ENCODE measurements around the gene ZNF121.
A peak's percentile ranks its signal among the peaks of the same experiment; 100 is the strongest.

ZNF121 gene

DNA sequence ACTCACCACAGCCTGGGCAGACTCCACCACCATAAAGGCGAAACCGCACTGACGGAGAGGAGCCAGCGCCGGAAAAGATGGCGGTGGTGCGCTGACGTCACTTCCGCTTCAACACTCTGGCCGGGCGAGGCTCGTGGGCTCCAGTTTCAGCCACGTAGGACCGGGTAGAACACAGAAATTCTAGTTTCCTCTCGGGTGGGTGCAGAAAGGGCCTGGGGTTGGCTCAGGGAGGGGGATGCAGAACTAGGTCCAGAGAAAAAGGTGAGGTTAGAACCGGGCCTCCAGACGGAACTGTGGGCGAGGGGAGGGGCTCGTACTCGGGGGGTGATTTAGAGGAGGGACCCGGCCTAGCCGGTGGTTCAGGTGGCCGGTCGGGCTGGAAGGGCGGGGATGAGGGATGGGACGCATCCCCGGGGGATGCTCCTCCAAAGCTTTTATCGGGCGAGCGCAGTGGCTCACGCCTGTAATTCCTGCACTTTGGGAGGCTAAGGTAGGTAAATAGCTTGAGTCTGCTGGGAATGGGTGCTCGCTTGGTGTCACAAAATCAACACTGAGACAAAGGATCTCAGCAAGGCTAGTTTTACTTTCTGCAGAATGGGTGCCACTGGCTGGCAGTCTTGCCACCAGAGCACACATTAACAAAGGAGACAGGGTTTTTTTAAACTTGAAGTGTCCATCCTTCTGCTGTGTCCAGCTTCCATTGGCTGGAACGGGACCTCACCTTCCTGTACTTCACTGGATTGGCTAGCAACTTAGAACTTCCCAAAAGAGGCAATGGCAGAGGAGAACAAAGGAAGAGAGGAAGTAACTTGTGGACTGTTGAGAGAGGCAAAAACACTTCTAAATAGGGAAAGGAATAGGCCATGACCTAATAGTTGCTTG is 37.1 kb upstream of the ZNF121 start, which contains the start of gene ZNF561:
Gene ZNF561, minus strand, starts transcription at position 77 of the 882 bp plus-strand sequence. CDS start 1,776 bp downstream, outside the sequence.
- no peaks in the 10 kb centered on the region for H3K27me3 ChIP-seq (ENCODE audit: insufficient read depth, low read length)
- H3K79me2 ChIP-seq (ENCODE audit: insufficient read depth, low read length): peaks cover 9% of the 10 kb centered on the region; the same call in 1 of the 2 replicates
- TF ChIP-seq CTCF (IDR thresholded peaks at IDR 0.05; ENCODE audit: low read length) (no peak), EZH2 (IDR thresholded peaks at IDR 0.05; ENCODE audit: borderline replicate concordance, low read length) (no peak)
- H3K4me3 ChIP-seq (ENCODE audit: low read depth, low read length, poor library complexity, severe bottlenecking): peak within 1 kb of the TSS; percentile 73
- H3K9me3 ChIP-seq (ENCODE audit: low read length): no peaks in the 10 kb centered on the region; the same call in 1 of the 2 replicates
- no peaks in the 10 kb centered on the region for H4K20me1 ChIP-seq (ENCODE audit: insufficient read depth, low read length)
- H3K9ac ChIP-seq (ENCODE audit: low read length): peak within 1 kb of the TSS; percentile 80
- H2AFZ ChIP-seq (ENCODE audit: low read length): 0 out of 2 replicates have a peak within 1 kb of the TSS, but pooled peaks have one; percentile 31
- H3F3A ChIP-seq (ENCODE audit: insufficient read depth, low read length): no peaks in the 10 kb centered on the region
- no peaks in the 10 kb centered on the region for H3K9me2 ChIP-seq (ENCODE audit: low read depth, low read length)
- H3K4me1 ChIP-seq (ENCODE audit: insufficient read depth, low read length, severe bottlenecking): peaks cover 14% of the 10 kb centered on the region
- peak within 1 kb of the TSS; percentile 68 for H3K4me2 ChIP-seq (ENCODE audit: low read length)
- peaks cover 32% of the 10 kb centered on the region for H3K36me3 ChIP-seq (ENCODE audit: insufficient read depth, low read length)
- peak within 1 kb of the TSS; percentile 81 for H3K27ac ChIP-seq (ENCODE audit: low read depth, low read length, poor library complexity, severe bottlenecking)

DNA sequence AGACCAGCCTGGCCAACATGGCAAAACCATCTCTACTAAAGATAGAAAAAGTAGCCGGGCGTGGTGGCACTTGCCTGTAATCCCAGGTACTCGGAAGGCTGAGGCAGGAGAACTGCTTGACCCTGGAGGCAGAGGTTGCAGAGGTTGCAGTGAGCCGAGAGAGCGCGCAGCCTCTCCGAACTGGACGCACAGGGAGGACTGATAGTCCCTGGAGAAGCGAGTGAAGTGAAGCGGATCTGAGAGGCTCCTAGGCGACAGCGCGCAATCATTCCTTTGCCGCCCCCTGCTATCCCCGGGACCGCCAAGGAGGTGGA is 36.5 kb upstream of the ZNF121 start:
- Histone ChIP-seq H3K9me3 (ENCODE audit: low read length) (no peaks in the 10 kb centered on the region; the same call in 1 of the 2 replicates), H3K4me2 (ENCODE audit: low read length) (peak overlapping the region; percentile 68), H3K27ac (ENCODE audit: low read depth, low read length, poor library complexity, severe bottlenecking) (peak overlapping the region; percentile 81), H2AFZ (ENCODE audit: low read length) (no peak overlapping the region), H3K9me2 (ENCODE audit: low read depth, low read length) (no peaks in the 10 kb centered on the region), H3K4me3 (ENCODE audit: low read depth, low read length, poor library complexity, severe bottlenecking) (peak overlapping the region; percentile 73), H3K36me3 (ENCODE audit: insufficient read depth, low read length) (peaks cover 38% of the 10 kb centered on the region), H3K9ac (ENCODE audit: low read length) (peak overlapping the region; percentile 80), H3F3A (ENCODE audit: insufficient read depth, low read length) (no peaks in the 10 kb centered on the region), H3K79me2 (ENCODE audit: insufficient read depth, low read length) (peaks cover 9% of the 10 kb centered on the region; the same call in 1 of the 2 replicates), H3K27me3 (ENCODE audit: insufficient read depth, low read length) (no peaks in the 10 kb centered on the region), H3K4me1 (ENCODE audit: insufficient read depth, low read length, severe bottlenecking) (peaks cover 14% of the 10 kb centered on the region), H4K20me1 (ENCODE audit: insufficient read depth, low read length) (no peaks in the 10 kb centered on the region)
- TF ChIP-seq EZH2 (IDR thresholded peaks at IDR 0.05; ENCODE audit: borderline replicate concordance, low read length) (no peak), CTCF (IDR thresholded peaks at IDR 0.05; ENCODE audit: low read length) (no peak)

DNA sequence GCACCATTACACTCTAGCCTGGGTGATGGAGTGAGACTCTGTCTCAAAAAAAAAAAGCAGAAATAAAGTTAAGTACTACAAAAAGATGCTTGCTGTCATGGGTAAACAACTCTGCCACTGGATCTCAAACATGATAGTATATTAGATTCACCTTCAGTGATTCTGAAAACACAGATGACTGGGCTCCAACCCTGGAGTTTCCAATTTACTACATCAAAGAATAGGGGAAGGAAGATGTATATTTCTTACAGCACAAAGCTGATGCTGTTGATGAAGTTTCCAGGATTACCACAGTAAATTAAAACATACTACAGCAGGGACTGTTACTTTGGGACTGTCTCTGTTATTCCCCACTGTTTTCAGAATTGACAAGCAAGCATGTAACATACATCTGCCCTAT is 31.5 kb upstream of the ZNF121 start:
- no peaks in the 10 kb centered on the region for H3K27me3 ChIP-seq (ENCODE audit: insufficient read depth, low read length)
- H4K20me1 ChIP-seq (ENCODE audit: insufficient read depth, low read length): no peaks in the 10 kb centered on the region
- H3K4me1 ChIP-seq (ENCODE audit: insufficient read depth, low read length, severe bottlenecking): peaks cover 8% of the 10 kb centered on the region
- H3K9me3 ChIP-seq (ENCODE audit: low read length): peaks cover 6% of the 10 kb centered on the region
- H3F3A ChIP-seq (ENCODE audit: insufficient read depth, low read length): no peaks in the 10 kb centered on the region
- peaks cover 9% of the 10 kb centered on the region; the same call in 1 of the 2 replicates for H3K79me2 ChIP-seq (ENCODE audit: insufficient read depth, low read length)
- no peak overlapping the region for H3K4me3 ChIP-seq (ENCODE audit: low read depth, low read length, poor library complexity, severe bottlenecking)
- TF ChIP-seq EZH2 (IDR thresholded peaks at IDR 0.05; ENCODE audit: borderline replicate concordance, low read length) (no peak), CTCF (IDR thresholded peaks at IDR 0.05; ENCODE audit: low read length) (no peak)
- H3K36me3 ChIP-seq (ENCODE audit: insufficient read depth, low read length): peaks cover 87% of the 10 kb centered on the region
- no peak overlapping the region for H3K9ac ChIP-seq (ENCODE audit: low read length)
- no peaks in the 10 kb centered on the region for H3K9me2 ChIP-seq (ENCODE audit: low read depth, low read length)
- H3K27ac ChIP-seq (ENCODE audit: low read depth, low read length, poor library complexity, severe bottlenecking): no peak overlapping the region
- no peak overlapping the region for H2AFZ ChIP-seq (ENCODE audit: low read length)
- H3K4me2 ChIP-seq (ENCODE audit: low read length): no peak overlapping the region
